ENCODE data around the gene LRRC2. TPM values are rescaled to one million over a fixed set of nuclear protein-coding genes. Genes with fewer than 3 reads are reported as not detected.

LRRC2 gene
- polyA plus RNA-seq, 3 donors = not detected

DNA sequence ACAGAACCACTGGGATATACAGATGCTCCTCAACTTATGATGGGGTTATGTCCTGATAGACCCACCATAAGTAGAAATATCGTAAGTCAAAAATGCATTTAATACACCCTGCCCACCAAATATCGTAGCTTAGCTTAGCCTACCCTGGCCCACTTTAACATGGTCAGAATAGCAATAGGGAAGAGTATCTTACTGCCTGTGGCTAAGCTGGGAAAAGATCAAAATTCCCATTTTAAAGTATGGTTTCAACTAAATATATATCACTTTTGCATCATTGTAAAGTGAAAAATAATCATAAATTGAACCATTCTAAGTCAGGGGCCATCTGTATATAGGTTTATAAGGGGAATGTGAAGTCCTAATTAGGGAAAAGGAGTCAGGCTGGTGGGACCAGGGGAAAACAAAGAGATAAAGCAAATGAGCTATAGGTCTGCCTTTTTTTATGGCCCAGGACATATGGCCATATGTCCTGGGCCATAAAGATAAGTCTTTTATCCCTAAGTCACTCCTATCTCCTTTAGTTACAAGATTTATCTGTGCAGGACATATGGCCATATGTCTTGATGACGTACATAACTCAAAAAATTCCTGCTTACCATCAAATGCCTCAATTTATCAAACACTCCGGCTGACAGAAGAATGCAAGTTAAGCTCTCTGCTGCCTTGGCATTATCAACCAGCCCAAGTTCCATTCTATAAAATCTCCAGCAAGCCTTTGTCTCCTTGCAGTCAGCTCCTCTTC lies 57.1 kb downstream of the LRRC2 start:
- Mint-ChIP-seq H3K27ac (no peak overlapping the region), H3K4me1 (no peaks in the 10 kb centered on the region), H3K4me3 (no peak overlapping the region), H3K36me3 (no peaks in the 10 kb centered on the region), H3K9me3 (peaks cover 0 to 1% (median 0%) of the 10 kb centered on the region in 7 donors), H3K27me3 (ENCODE audit: low read depth in 3 of 3) (peaks cover 0 to 8% (median 7%) of the 10 kb centered on the region in 3 donors)
- H3K79me2 ChIP-seq (ENCODE audit: insufficient read depth, low read length) = no peaks in the 10 kb centered on the region
- no peaks in the 10 kb centered on the region for H4K20me1 ChIP-seq (ENCODE audit: insufficient read depth, low read length)
- no peaks in the 10 kb centered on the region for H3K9me3 ChIP-seq (replicated peaks in 1 of 2; ENCODE audit: control insufficient read depth in 1 of 2, insufficient read depth in 1 of 2, low read length in 2 of 2)
- DNase-seq = no peak
- WGBS (ENCODE audit: insufficient coverage) = 100% methylated on average over 2 of the region's 4 CpGs
- H2AFZ ChIP-seq (ENCODE audit: insufficient read depth, low read depth, low read length, poor library complexity, severe bottlenecking) = no peak overlapping the region
- no peaks in the 10 kb centered on the region for H3K36me3 ChIP-seq (replicated peaks in 1 of 2; ENCODE audit: control insufficient read depth in 1 of 2, insufficient read depth in 2 of 2, low read length in 2 of 2)
- H3K4me1 ChIP-seq (ENCODE audit: control insufficient read depth in 1 of 2, insufficient read depth in 2 of 2, low read length in 2 of 2) = no peaks in the 10 kb centered on the region
- intact Hi-C loops (cut with micrococcal nuclease) = no loop called here
- H3K4me2 ChIP-seq (replicated peaks; ENCODE audit: extremely low read depth, low read length, poor library complexity, severe bottlenecking) = no peak overlapping the region
- no peaks in the 10 kb centered on the region for H3K27me3 ChIP-seq (ENCODE audit: control insufficient read depth in 2 of 2, insufficient read depth in 2 of 2, low read length in 2 of 2)
- H3K9ac ChIP-seq (ENCODE audit: insufficient read depth, low read length, poor library complexity, severe bottlenecking) = no peak overlapping the region
- TF ChIP-seq, protein P1, sequence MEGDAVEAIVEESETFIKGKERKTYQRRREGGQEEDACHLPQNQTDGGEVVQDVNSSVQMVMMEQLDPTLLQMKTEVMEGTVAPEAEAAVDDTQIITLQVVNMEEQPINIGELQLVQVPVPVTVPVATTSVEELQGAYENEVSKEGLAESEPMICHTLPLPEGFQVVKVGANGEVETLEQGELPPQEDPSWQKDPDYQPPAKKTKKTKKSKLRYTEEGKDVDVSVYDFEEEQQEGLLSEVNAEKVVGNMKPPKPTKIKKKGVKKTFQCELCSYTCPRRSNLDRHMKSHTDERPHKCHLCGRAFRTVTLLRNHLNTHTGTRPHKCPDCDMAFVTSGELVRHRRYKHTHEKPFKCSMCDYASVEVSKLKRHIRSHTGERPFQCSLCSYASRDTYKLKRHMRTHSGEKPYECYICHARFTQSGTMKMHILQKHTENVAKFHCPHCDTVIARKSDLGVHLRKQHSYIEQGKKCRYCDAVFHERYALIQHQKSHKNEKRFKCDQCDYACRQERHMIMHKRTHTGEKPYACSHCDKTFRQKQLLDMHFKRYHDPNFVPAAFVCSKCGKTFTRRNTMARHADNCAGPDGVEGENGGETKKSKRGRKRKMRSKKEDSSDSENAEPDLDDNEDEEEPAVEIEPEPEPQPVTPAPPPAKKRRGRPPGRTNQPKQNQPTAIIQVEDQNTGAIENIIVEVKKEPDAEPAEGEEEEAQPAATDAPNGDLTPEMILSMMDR (IDR thresholded peaks at IDR 0.05) = no peak
- no peak overlapping the region for H3K27ac ChIP-seq (ENCODE audit: low read depth in 1 of 2, low read length in 2 of 2)
- no peak overlapping the region for H3K4me3 ChIP-seq (replicated peaks in 1 of 3; ENCODE audit: low read depth in 2 of 3, low read length in 3 of 3)

DNA sequence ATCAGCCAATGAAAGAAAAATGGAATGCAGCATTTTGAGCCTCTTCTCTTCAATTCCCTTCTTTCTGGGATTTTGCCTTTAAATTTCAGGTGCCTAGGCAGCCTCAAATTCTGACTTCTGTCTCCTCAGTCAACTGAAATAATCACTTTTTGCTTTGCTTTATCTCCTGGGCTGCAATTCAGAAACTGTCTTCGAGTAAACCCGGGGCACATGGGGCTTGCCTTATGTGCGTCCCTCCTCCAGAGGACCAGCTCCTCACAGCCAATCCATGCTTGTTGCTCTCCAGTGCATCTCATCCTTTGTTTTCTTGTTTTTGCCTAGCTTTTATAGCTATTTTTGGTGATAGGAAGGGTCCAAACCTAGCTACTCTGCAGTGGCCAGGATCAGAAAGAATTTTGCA lies 59.6 kb downstream of the LRRC2 start:
- no peak overlapping the region for H3K27ac Mint-ChIP-seq
- H4K20me1 ChIP-seq (ENCODE audit: insufficient read depth, low read length) = no peaks in the 10 kb centered on the region
- H3K9me3 Mint-ChIP-seq = peaks cover 0 to 1% (median 0%) of the 10 kb centered on the region in 7 donors
- H2AFZ ChIP-seq (ENCODE audit: insufficient read depth, low read depth, low read length, poor library complexity, severe bottlenecking) = no peak overlapping the region
- no peak overlapping the region for H3K4me2 ChIP-seq (replicated peaks; ENCODE audit: extremely low read depth, low read length, poor library complexity, severe bottlenecking)
- no peak overlapping the region for H3K4me3 ChIP-seq (replicated peaks in 1 of 3; ENCODE audit: low read depth in 2 of 3, low read length in 3 of 3)
- H3K36me3 Mint-ChIP-seq = no peaks in the 10 kb centered on the region
- no peak for DNase-seq
- no peaks in the 10 kb centered on the region for H3K9me3 ChIP-seq (replicated peaks in 1 of 2; ENCODE audit: control insufficient read depth in 1 of 2, insufficient read depth in 1 of 2, low read length in 2 of 2)
- H3K27ac ChIP-seq (ENCODE audit: low read depth in 1 of 2, low read length in 2 of 2) = no peak overlapping the region
- no peaks in the 10 kb centered on the region for H3K4me1 ChIP-seq (ENCODE audit: control insufficient read depth in 1 of 2, insufficient read depth in 2 of 2, low read length in 2 of 2)
- WGBS (ENCODE audit: insufficient coverage) = 96% methylated on average over 3 of the region's 3 CpGs
- no peak overlapping the region for H3K4me3 Mint-ChIP-seq
- peaks cover 2 to 10% (median 7%) of the 10 kb centered on the region in 3 donors for H3K27me3 Mint-ChIP-seq (ENCODE audit: low read depth in 3 of 3)
- peaks cover 2% of the 10 kb centered on the region for H3K4me1 Mint-ChIP-seq
- intact Hi-C loops (cut with micrococcal nuclease) = no loop called here
- no peak overlapping the region for H3K9ac ChIP-seq (ENCODE audit: insufficient read depth, low read length, poor library complexity, severe bottlenecking)
- no peaks in the 10 kb centered on the region for H3K36me3 ChIP-seq (replicated peaks in 1 of 2; ENCODE audit: control insufficient read depth in 1 of 2, insufficient read depth in 2 of 2, low read length in 2 of 2)
- H3K27me3 ChIP-seq (ENCODE audit: control insufficient read depth in 2 of 2, insufficient read depth in 2 of 2, low read length in 2 of 2) = no peaks in the 10 kb centered on the region
- no peaks in the 10 kb centered on the region for H3K79me2 ChIP-seq (ENCODE audit: insufficient read depth, low read length)
- TF ChIP-seq, protein P1 (IDR thresholded peaks at IDR 0.05) = no peak

Data from CD14-positive monocyte (primary cell).